OCI-LY1 (cell line): ENCODE measurements around the gene AKT1.

Source experiments
- H2AFZ ChIP-seq: fragments of 200-600 bp; sonication (generic), shearing (Covaris generic); 2 replicates; pipeline ENCODE4 v1.6.0; 2014; ENCODE audit warnings: antibody characterized with exemption, mild to moderate bottlenecking, low read length
- H3F3A ChIP-seq: fragments of 200-600 bp; sonication (generic), shearing (Covaris generic); 2 replicates; pipeline ENCODE4 v1.6.0; 2014; ENCODE audit warnings: mild to moderate bottlenecking, antibody characterized with exemption, low read length, moderate library complexity; ENCODE audit not compliant: insufficient read depth
- H3K27ac ChIP-seq: fragments of 200-600 bp; sonication (generic); 2 replicates; pipeline ENCODE4 v1.5.1; 2014; ENCODE audit warnings: low read length, mixed run types, mild to moderate bottlenecking, low read depth; ENCODE audit not compliant: poor library complexity, severe bottlenecking
- H3K27me3 ChIP-seq: fragments of 200-600 bp; sonication (generic); 2 replicates; pipeline ENCODE4 v1.6.0; 2014; ENCODE audit warnings: antibody characterized with exemption, mild to moderate bottlenecking, low read length, moderate library complexity; ENCODE audit not compliant: insufficient read depth
- H3K36me3 ChIP-seq: fragments of 200-600 bp; sonication (generic); 2 replicates; pipeline ENCODE4 v1.6.1; 2014; ENCODE audit warnings: mild to moderate bottlenecking, antibody characterized with exemption, low read length, moderate library complexity, mixed read lengths; ENCODE audit not compliant: insufficient read depth
- H3K4me1 ChIP-seq: fragments of 200-600 bp; sonication (generic); 2 replicates; pipeline ENCODE4 v1.5.1; 2014; ENCODE audit warnings: mild to moderate bottlenecking, low read length, moderate library complexity; ENCODE audit not compliant: insufficient read depth, severe bottlenecking
- H3K4me2 ChIP-seq: fragments of 200-600 bp; sonication (generic), shearing (Covaris generic); 2 replicates; pipeline ENCODE4 v1.6.1; 2014; ENCODE audit warnings: low read length
- H3K4me3 ChIP-seq: fragments of 200-600 bp; sonication (generic); 2 replicates; pipeline ENCODE4 v1.5.1; 2014; ENCODE audit warnings: low read length, low read depth, mild to moderate bottlenecking, mixed read lengths; ENCODE audit not compliant: poor library complexity, severe bottlenecking
- H3K79me2 ChIP-seq: fragments of 200-600 bp; shearing (Covaris generic); 2 replicates; pipeline ENCODE4 v1.6.1; 2016; ENCODE audit warnings: mixed run types, low read length, mixed read lengths; ENCODE audit not compliant: insufficient read depth
- H3K9ac ChIP-seq: fragments of 200-600 bp; sonication (generic), shearing (Covaris generic); 2 replicates; pipeline ENCODE4 v1.6.1; 2014; ENCODE audit warnings: mild to moderate bottlenecking, low read length, mixed read lengths
- H3K9me2 ChIP-seq: fragments of 200-600 bp; sonication (generic), shearing (Covaris generic); 2 replicates; pipeline ENCODE4 v1.6.1; 2014; ENCODE audit warnings: low read depth, mild to moderate bottlenecking, low read length, mixed read lengths
- H3K9me3 ChIP-seq: fragments of 200-600 bp; shearing (Covaris generic); 2 replicates; pipeline ENCODE4 v1.6.1; 2014; ENCODE audit warnings: low read length, mixed read lengths
- H4K20me1 ChIP-seq: fragments of 200-600 bp; sonication (generic), shearing (Covaris generic); 2 replicates; pipeline ENCODE4 v1.6.0; 2016; ENCODE audit warnings: mild to moderate bottlenecking, low read length; ENCODE audit not compliant: insufficient read depth
- EZH2 ChIP-seq: fragments of 200-600 bp; sonication (generic), shearing (Covaris generic); IDR thresholded peaks from 2 replicates; pipeline ENCODE4 v1.8.0; 2017; ENCODE audit warnings: borderline replicate concordance, mixed run types, mild to moderate bottlenecking, antibody characterized with exemption, low read length, moderate library complexity, mixed read lengths
- TF ChIP-seq, protein P1 (sequence below): fragments of 200-600 bp; sonication (generic), shearing (Covaris generic); IDR thresholded peaks from 2 replicates; pipeline ENCODE4 v1.5.1; 2017; ENCODE audit warnings: mild to moderate bottlenecking, antibody characterized with exemption, low read length, moderate library complexity, mixed read lengths

The AKT1 gene

GRCh38 chr14:104786091-104786586 lies 9.4 kb downstream of the AKT1 start:
- H3F3A ChIP-seq, result no peaks in the 10 kb centered on the region
- H3K4me3 ChIP-seq, result no peak overlapping the region
- no peaks in the 10 kb centered on the region for H4K20me1 ChIP-seq
- no peaks in the 10 kb centered on the region for H3K9me3 ChIP-seq
- no peak overlapping the region for H3K4me2 ChIP-seq
- H3K27ac ChIP-seq, result no peak overlapping the region
- no peak overlapping the region for H3K9ac ChIP-seq
- H3K9me2 ChIP-seq, result no peaks in the 10 kb centered on the region
- TF ChIP-seq EZH2, result no peak
- H3K27me3 ChIP-seq, result no peaks in the 10 kb centered on the region
- H3K4me1 ChIP-seq, result no peaks in the 10 kb centered on the region
- no peak overlapping the region for H2AFZ ChIP-seq
- no peaks in the 10 kb centered on the region for H3K79me2 ChIP-seq
- H3K36me3 ChIP-seq, result peaks cover 15% of the 10 kb centered on the region; the same call in 1 of the 2 replicates

DNA sequence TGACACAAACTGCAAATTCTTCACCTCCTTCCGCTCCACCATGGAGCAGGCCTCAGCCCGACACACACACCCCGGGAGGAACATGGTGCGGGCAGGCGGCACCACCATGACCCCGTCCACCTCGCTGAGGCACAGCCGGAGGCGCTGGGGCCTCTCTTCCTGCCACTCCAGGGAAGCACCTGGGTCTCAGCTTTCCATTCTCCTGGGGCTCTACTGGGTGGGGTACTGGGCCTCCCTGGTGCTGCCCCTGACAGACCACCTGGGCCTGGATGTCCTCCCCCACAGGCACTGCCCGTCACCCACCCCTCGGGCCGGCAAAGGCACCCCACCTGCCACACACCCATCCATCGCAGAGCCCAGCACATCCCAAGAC lies 9.9 kb downstream of the AKT1 start:
- Histone ChIP-seq H3K4me2 (no peak overlapping the region), H3K27ac (no peak overlapping the region), H3F3A (no peaks in the 10 kb centered on the region), H3K9me2 (no peaks in the 10 kb centered on the region), H3K9ac (no peak overlapping the region), H4K20me1 (no peaks in the 10 kb centered on the region), H3K79me2 (no peaks in the 10 kb centered on the region), H3K9me3 (no peaks in the 10 kb centered on the region), H3K4me3 (no peak overlapping the region), H3K36me3 (peaks cover 11% of the 10 kb centered on the region; the same call in 1 of the 2 replicates), H2AFZ (no peak overlapping the region), H3K27me3 (no peaks in the 10 kb centered on the region), H3K4me1 (no peaks in the 10 kb centered on the region)
- TF ChIP-seq, protein P1, sequence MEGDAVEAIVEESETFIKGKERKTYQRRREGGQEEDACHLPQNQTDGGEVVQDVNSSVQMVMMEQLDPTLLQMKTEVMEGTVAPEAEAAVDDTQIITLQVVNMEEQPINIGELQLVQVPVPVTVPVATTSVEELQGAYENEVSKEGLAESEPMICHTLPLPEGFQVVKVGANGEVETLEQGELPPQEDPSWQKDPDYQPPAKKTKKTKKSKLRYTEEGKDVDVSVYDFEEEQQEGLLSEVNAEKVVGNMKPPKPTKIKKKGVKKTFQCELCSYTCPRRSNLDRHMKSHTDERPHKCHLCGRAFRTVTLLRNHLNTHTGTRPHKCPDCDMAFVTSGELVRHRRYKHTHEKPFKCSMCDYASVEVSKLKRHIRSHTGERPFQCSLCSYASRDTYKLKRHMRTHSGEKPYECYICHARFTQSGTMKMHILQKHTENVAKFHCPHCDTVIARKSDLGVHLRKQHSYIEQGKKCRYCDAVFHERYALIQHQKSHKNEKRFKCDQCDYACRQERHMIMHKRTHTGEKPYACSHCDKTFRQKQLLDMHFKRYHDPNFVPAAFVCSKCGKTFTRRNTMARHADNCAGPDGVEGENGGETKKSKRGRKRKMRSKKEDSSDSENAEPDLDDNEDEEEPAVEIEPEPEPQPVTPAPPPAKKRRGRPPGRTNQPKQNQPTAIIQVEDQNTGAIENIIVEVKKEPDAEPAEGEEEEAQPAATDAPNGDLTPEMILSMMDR, result no peak
- no peak for TF ChIP-seq EZH2

GRCh38 chr14:104784846-104785707 lies 10.5 kb downstream of the AKT1 start:
- Histone ChIP-seq H3K27ac (no peak overlapping the region), H4K20me1 (no peaks in the 10 kb centered on the region), H3K36me3 (peaks cover 7% of the 10 kb centered on the region; the same call in 1 of the 2 replicates)

More at GRCh38 chr14:104784846-104785707, 10.5 kb downstream of the AKT1 start:
- Histone ChIP-seq H3K9me3 (no peaks in the 10 kb centered on the region), H3K27me3 (no peaks in the 10 kb centered on the region), H3K4me2 (no peak overlapping the region), H3F3A (no peaks in the 10 kb centered on the region), H3K4me1 (no peaks in the 10 kb centered on the region), H2AFZ (no peak overlapping the region), H3K4me3 (no peak overlapping the region), H3K9ac (no peak overlapping the region), H3K9me2 (no peaks in the 10 kb centered on the region), H3K79me2 (no peaks in the 10 kb centered on the region)
- no peak for TF ChIP-seq EZH2
- TF ChIP-seq, protein P1, result no peak
